Erythroblast (primary cell): ENCODE data around the gene TP53AIP1.
A peak's percentile ranks its signal among the peaks of the same experiment; 100 is the strongest.

Experiments used
- DNase-seq, 2 experiments: peaks; one replicate each; lab custom pipeline; 2025; lab: John Stamatoyannopoulos, UW
- GATA1 ChIP-seq: IDR thresholded peaks from 2 replicates; pipeline ENCODE4 v1.6.1; 2011; ENCODE audit warnings: low read depth, mild to moderate bottlenecking, control low read depth, low read length, moderate library complexity
- POLR2A ChIP-seq: IDR thresholded peaks from 2 replicates; pipeline ENCODE4 v1.6.1; 2011; ENCODE audit warnings: mild to moderate bottlenecking, low read length

Gene TP53AIP1

GRCh38 chr11:128914216-128915148, 28.2 kb downstream of the TP53AIP1 start:
- no peak for DNase-seq
- TF ChIP-seq GATA1 (no peak), POLR2A (no peak)

- no peak for DNase-seq
- TF ChIP-seq POLR2A (no peak), GATA1 (no peak)
Observed at GRCh38 chr11:128913806-128914205, 28.9 kb downstream of the TP53AIP1 start.

GRCh38 chr11:128911701-128912100, 31.0 kb downstream of the TP53AIP1 start:
- DNase-seq: no peak
- TF ChIP-seq POLR2A: no peak
- no peak for TF ChIP-seq GATA1

GRCh38 chr11:128911239-128911638, 31.4 kb downstream of the TP53AIP1 start:
- TF ChIP-seq GATA1 (no peak), POLR2A (no peak)

GRCh38 chr11:128910576-128910975, 32.1 kb downstream of the TP53AIP1 start:
- TF ChIP-seq GATA1: no peak
- no peak for TF ChIP-seq POLR2A
- DNase-seq: no peak

More at GRCh38 chr11:128911239-128911638, 31.4 kb downstream of the TP53AIP1 start:
- no peak for DNase-seq

- DNase-seq: no peak
- no peak for TF ChIP-seq GATA1
- no peak for TF ChIP-seq POLR2A
Observed at GRCh38 chr11:128909438-128910125, 33.1 kb downstream of the TP53AIP1 start.

- no peak for TF ChIP-seq POLR2A
- TF ChIP-seq GATA1: no peak
- no peak for DNase-seq
Observed at GRCh38 chr11:128908391-128909246, 34.1 kb downstream of the TP53AIP1 start.

GRCh38 chr11:128907585-128907984, 35.1 kb downstream of the TP53AIP1 start:
- DNase-seq: no peak
- TF ChIP-seq POLR2A: no peak
- TF ChIP-seq GATA1: no peak

GRCh38 chr11:128906185-128907050, 36.3 kb downstream of the TP53AIP1 start:
- TF ChIP-seq POLR2A (no peak), GATA1 (no peak)
- no peak for DNase-seq

GRCh38 chr11:128905345-128906184, 37.1 kb downstream of the TP53AIP1 start:
- DNase-seq: peak; percentile 6 to 10
- no peak for TF ChIP-seq POLR2A
- TF ChIP-seq GATA1: no peak

GRCh38 chr11:128904656-128905344, 37.9 kb downstream of the TP53AIP1 start:
- no peak for DNase-seq
- no peak for TF ChIP-seq GATA1
- TF ChIP-seq POLR2A: no peak

- TF ChIP-seq POLR2A: no peak
- TF ChIP-seq GATA1: no peak
- no peak for DNase-seq
Observed at GRCh38 chr11:128904303-128904655, 38.4 kb downstream of the TP53AIP1 start.
